HepG2 (cell line): ENCODE data around the gene GTF2A1. TPM values are rescaled to one million over a fixed set of nuclear protein-coding genes. Genes with fewer than 3 reads are reported as not detected.

Source experiments
- EEA1 ChIP-seq: sonication (generic); formaldehyde crosslinking; IDR thresholded peaks from 2 replicates; pipeline ENCODE4 v1.5.1; 2020; ENCODE audit warnings: mild to moderate bottlenecking, missing genetic modification reagents, borderline replicate concordance
- HES4 ChIP-seq: sonication (generic); formaldehyde crosslinking; IDR thresholded peaks from 2 replicates; pipeline ENCODE4 v1.9.0; 2021; ENCODE audit warnings: mild to moderate bottlenecking, missing genetic modification reagents, borderline replicate concordance
- LCORL ChIP-seq, 2 experiments: fragments of 450-650 bp in 1 of 2; sonication (generic) in 1 of 2; formaldehyde crosslinking in 1 of 2; IDR thresholded peaks; 2 replicates each; pipeline versions ENCODE4 v1.5.0 to v1.6.1; 2017 to 2020; ENCODE audit warnings: antibody characterized with exemption in 1 of 2, missing genetic modification reagents in 1 of 2
- MIER2 ChIP-seq: IDR thresholded peaks from 2 replicates; pipeline ENCODE4 v1.6.1; 2016; ENCODE audit warnings: missing biosample characterization, missing genetic modification reagents
- MTA1 ChIP-seq: sonication (generic); formaldehyde crosslinking; IDR thresholded peaks from 2 replicates; pipeline ENCODE4 v1.4.0; 2020; ENCODE audit warnings: missing genetic modification reagents, mild to moderate bottlenecking, borderline replicate concordance
- MTA3 ChIP-seq: sonication (generic); formaldehyde crosslinking; IDR thresholded peaks from 2 replicates; pipeline ENCODE4 v1.4.0; 2020; ENCODE audit warnings: missing genetic modification reagents
- PHF8 ChIP-seq: sonication (generic); formaldehyde crosslinking; IDR thresholded peaks from 2 replicates; pipeline ENCODE4 v1.5.0; 2020; ENCODE audit warnings: missing genetic modification reagents
- SAP130 ChIP-seq: IDR thresholded peaks from 2 replicates; pipeline ENCODE4 v1.6.1; 2016; ENCODE audit warnings: low read depth
- SETDB1 ChIP-seq: sonication (generic); formaldehyde crosslinking; IDR thresholded peaks from 2 replicates; pipeline ENCODE4 v1.5.1; 2020; ENCODE audit warnings: missing genetic modification reagents, mild to moderate bottlenecking, borderline replicate concordance
- YY1 ChIP-seq: IDR thresholded peaks from 2 replicates; pipeline ENCODE4 v1.6.1; 2011; ENCODE audit warnings: low read length, low read depth, moderate library complexity, mild to moderate bottlenecking; ENCODE audit not compliant: insufficient read depth, insufficient replicate concordance
- ZHX2 ChIP-seq, 2 experiments: sonication (generic) in 1 of 2; formaldehyde crosslinking in 1 of 2; IDR thresholded peaks; 2 replicates each; pipeline versions ENCODE4 v1.6.1 to v1.9.0; 2014 to 2022; ENCODE audit warnings: antibody characterized with exemption in 1 of 2, borderline replicate concordance in 1 of 2, inconsistent platforms in 1 of 2, low read depth in 1 of 2, missing genetic modification reagents in 1 of 2
- ZNF232 ChIP-seq: sonication (generic); formaldehyde crosslinking; IDR thresholded peaks from 2 replicates; pipeline ENCODE4 v1.4.0; 2020; ENCODE audit warnings: missing genetic modification reagents, borderline replicate concordance
- ZNF362 ChIP-seq: sonication (generic); formaldehyde crosslinking; IDR thresholded peaks from 2 replicates; pipeline ENCODE4 v1.4.0; 2020; ENCODE audit warnings: missing genetic modification reagents, mild to moderate bottlenecking, borderline replicate concordance
- ZNF546 ChIP-seq: sonication (generic); formaldehyde crosslinking; conservative IDR thresholded peaks from 2 replicates; pipeline ENCODE4 v1.8.1; 2023; ENCODE audit warnings: mild to moderate bottlenecking, missing genetic modification reagents
- ZNF589 ChIP-seq: sonication (generic); formaldehyde crosslinking; conservative IDR thresholded peaks from 2 replicates; pipeline ENCODE4 v1.8.0; 2022; ENCODE audit warnings: mild to moderate bottlenecking, moderate library complexity, missing genetic modification reagents
- ZNF605 ChIP-seq: sonication (generic); formaldehyde crosslinking; IDR thresholded peaks from 2 replicates; pipeline ENCODE4 v1.8.0; 2022; ENCODE audit warnings: mild to moderate bottlenecking, missing genetic modification reagents
- ZNF674 ChIP-seq: sonication (generic); formaldehyde crosslinking; IDR thresholded peaks from 2 replicates; pipeline ENCODE4 v1.5.0; 2020; ENCODE audit warnings: low read depth, mild to moderate bottlenecking, missing genetic modification reagents
- ZNF710 ChIP-seq: sonication (generic); formaldehyde crosslinking; IDR thresholded peaks from 2 replicates; pipeline ENCODE4 v1.5.0; 2020; ENCODE audit warnings: mild to moderate bottlenecking, missing genetic modification reagents, borderline replicate concordance
- ZNF737 ChIP-seq: sonication (generic); formaldehyde crosslinking; IDR thresholded peaks from 2 replicates; pipeline ENCODE4 v1.5.0; 2020; ENCODE audit warnings: missing genetic modification reagents, mild to moderate bottlenecking, borderline replicate concordance
- polyA plus RNA-seq, 8 experiments: library from polyadenylated mRNA; depleted of rRNA in 3 of 8; stranded (reverse) in 7 of 8; unstranded in 1 of 8; fragments of >200 nt; fragmentation: Illumina TruSeq in 4 of 8; extraction: Trizol in 4 of 8; gene quantifications; 2 replicates each; pipeline versions ENCODE4 v1.2.1 to v1.2.3, GENCODE V29; 2011 to 2016; ENCODE audit warnings: low read depth in 4 of 8, missing spikeins in 1 of 8, mixed read lengths in 1 of 8; ENCODE audit not compliant: insufficient read depth in 1 of 8
- total RNA-seq, 5 experiments: library from RNA; depleted of rRNA; stranded (reverse); fragments of >200 nt; fragmentation: Illumina TruSeq; extraction: Trizol; gene quantifications; 2 replicates each; pipeline ENCODE4 v1.2.3, GENCODE V29; 2016; ENCODE audit warnings: low read depth in 1 of 5

GTF2A1 gene
- total and polyA plus RNA-seq, 2 of the 13 experiments (the other 11 are each of a cell fraction or from before 2014, with no cell fraction given): 14.9 to 17.5 TPM

GRCh38 chr14:81220830-81221578 lies at the start of gene GTF2A1 (continued):
- TF ChIP-seq ZNF737 (CRISPR knock-in tag) (0 out of 2 replicates have a peak, but pooled peaks have one; percentile 54), LCORL (IDR thresholded peaks at IDR 0.05) (peak; percentile 32; the same call in 1 of the 2 replicates), LCORL (CRISPR knock-in tag; IDR thresholded peaks at IDR 0.05) (peak; percentile 69), MTA1 (CRISPR knock-in tag) (peak; percentile 43; the same call in 1 of the 2 replicates), SETDB1 (no peak), HES4 (CRISPR knock-in tag) (0 out of 2 replicates have a peak, but pooled peaks have one; percentile 57), ZNF232 (CRISPR knock-in tag) (peak; percentile 74), SAP130 (CRISPR knock-in tag) (peak; percentile 79), MTA3 (CRISPR knock-in tag) (no peak), ZNF710 (CRISPR knock-in tag) (no peak), ZNF589 (CRISPR knock-in tag) (0 out of 2 replicates have a peak, but pooled peaks have one; percentile 14), MIER2 (CRISPR knock-in tag) (no peak), ZNF605 (CRISPR knock-in tag) (peak; percentile 86; the same call in 1 of the 2 replicates), ZNF546 (CRISPR knock-in tag) (no peak; the same call in 1 of the 2 replicates), YY1 (peak; percentile 99), ZNF362 (no peak; the same call in 1 of the 2 replicates), EEA1 (CRISPR knock-in tag) (peak; percentile 79), ZHX2 (IDR thresholded peaks at IDR 0.05; ENCODE audit: low read depth) (peak; percentile 58; the same call in 1 of the 2 replicates), ZHX2 (CRISPR knock-in tag; IDR thresholded peaks at IDR 0.05; ENCODE audit: borderline replicate concordance) (peak; percentile 37; the same call in 1 of the 2 replicates), PHF8 (peak; percentile 66), ZNF674 (CRISPR knock-in tag) (no peak)
